ENCODE measurements around the gene GNAT2. TPM values are rescaled to one million over a fixed set of nuclear protein-coding genes. Genes with fewer than 3 reads are reported as not detected.

Gene GNAT2
- total RNA-seq, 1 experiment from 2014 or later, result not detected

DNA sequence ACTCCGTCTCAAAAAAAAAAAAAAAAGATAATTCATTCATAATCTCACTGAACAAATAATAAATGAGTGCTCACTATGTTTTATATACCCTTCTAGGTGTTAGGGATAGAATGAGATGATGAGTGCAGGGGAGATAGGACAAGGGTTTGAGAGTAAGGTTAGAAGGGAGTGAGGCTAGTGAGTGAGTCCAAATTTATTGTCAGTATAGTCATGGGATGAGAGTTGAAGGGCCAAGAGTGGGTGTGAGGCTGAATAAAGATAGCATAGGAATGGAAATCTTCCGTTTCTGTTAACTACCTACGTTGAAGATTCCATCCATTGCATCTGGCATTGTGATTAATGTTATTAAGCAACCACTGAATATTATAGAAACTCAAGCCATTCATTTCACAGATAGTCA is 54.2 kb downstream of the GNAT2 start (continued):
- no peak for TF ChIP-seq ZNF232 (CRISPR knock-in tag; IDR thresholded peaks at IDR 0.05)
- TF ChIP-seq, protein P1, sequence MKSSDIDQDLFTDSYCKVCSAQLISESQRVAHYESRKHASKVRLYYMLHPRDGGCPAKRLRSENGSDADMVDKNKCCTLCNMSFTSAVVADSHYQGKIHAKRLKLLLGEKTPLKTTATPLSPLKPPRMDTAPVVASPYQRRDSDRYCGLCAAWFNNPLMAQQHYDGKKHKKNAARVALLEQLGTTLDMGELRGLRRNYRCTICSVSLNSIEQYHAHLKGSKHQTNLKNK (CRISPR knock-in tag; IDR thresholded peaks at IDR 0.05), result no peak
- TF ChIP-seq, protein P2, sequence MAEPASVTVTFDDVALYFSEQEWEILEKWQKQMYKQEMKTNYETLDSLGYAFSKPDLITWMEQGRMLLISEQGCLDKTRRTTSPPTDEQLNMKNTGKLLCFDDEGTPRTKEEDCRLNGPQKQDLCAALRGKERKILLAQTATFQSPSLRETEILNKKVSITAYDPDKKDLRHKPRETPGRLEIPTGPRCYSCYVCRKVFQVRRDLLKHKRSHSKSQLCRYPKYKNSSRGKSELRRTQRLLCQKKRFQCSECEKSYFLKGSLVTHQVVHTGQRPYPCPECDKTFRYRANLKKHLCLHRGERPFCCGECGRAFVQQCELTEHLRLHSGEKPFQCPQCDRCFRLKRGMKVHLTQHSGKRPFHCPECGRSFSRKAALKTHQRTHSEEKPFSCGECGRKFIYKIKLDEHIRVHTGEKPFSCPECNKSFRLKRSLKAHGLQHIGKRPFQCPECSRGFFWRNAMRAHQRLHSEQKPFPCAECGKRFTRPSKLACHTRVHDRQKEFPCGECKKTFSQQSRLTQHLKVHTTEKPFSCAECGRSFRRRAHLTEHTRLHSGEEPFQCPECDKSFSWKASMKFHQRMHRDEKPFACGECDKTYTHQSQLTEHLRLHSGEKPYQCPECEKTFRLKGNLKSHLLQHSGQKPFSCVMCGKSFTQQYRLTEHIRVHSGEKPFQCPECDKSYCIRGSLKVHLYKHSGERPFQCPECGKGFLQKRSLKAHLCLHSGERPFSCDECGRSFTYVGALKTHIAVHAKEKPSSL (CRISPR knock-in tag; conservative IDR thresholded peaks at IDR 0.05), result no peak

DNA sequence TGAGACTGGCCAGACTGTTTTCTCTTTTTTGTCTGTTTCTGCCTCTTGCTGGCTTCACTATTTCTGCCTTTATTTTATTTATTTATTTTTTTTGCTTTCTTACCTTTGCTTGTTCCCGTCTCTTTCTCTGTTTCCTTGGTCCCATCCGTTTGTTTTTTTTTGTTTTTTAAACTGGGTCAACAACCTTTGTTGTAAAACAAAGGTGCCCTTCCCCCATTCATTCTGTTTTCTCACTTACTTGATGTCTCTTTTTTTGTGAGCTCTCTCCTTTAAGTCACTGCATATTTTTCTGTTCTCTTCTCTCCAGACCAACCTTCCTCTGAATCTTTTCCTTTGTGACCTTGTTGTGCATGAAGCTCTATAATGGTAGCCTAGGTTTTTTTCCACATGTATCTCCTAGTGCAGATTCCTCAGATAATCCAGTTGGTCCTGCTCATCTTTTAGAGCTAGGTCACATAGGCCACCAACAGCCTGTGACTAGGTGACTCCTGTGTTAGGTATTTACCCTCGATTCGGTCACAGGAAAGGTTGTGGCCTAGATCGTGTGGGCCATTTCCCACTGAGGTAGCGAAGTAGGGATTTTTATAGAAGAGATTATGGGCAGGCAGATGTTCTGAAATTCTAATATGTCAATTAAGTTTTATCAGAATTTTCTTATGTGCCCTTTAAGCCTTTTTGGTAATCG is 55.1 kb downstream of the GNAT2 start:
- POLR2A ChIA-PET, result interaction anchor here (0.7 to 1.4 kb wide), 5 partner anchors 16 to 505 kb away, joined by 3 to 12 read pairs (median 3); partner anchors contain the start of gene GNAI3
- H3K36me3 Mint-ChIP-seq, result no peaks in the 10 kb centered on the region
- DNase-seq (ENCODE audit: low spot score) (no peak), ATAC-seq (peak; percentile 43)
- H3K4me3 Mint-ChIP-seq, result peak overlapping the region; percentile 46
- H3K9me3 Mint-ChIP-seq, result no peaks in the 10 kb centered on the region
- peak overlapping the region; percentile 94 for H3K27ac Mint-ChIP-seq
- TF ChIP-seq NFYB (CRISPR knock-in tag; conservative IDR thresholded peaks at IDR 0.05; ENCODE audit: low read depth) (no peak), ZBTB21 (CRISPR knock-in tag; IDR thresholded peaks at IDR 0.05; ENCODE audit: borderline replicate concordance) (no peak), GABPB1 (CRISPR knock-in tag; IDR thresholded peaks at IDR 0.05) (no peak), ZNF416 (CRISPR knock-in tag; IDR thresholded peaks at IDR 0.05) (no peak)
- TF ChIP-seq, protein P3, sequence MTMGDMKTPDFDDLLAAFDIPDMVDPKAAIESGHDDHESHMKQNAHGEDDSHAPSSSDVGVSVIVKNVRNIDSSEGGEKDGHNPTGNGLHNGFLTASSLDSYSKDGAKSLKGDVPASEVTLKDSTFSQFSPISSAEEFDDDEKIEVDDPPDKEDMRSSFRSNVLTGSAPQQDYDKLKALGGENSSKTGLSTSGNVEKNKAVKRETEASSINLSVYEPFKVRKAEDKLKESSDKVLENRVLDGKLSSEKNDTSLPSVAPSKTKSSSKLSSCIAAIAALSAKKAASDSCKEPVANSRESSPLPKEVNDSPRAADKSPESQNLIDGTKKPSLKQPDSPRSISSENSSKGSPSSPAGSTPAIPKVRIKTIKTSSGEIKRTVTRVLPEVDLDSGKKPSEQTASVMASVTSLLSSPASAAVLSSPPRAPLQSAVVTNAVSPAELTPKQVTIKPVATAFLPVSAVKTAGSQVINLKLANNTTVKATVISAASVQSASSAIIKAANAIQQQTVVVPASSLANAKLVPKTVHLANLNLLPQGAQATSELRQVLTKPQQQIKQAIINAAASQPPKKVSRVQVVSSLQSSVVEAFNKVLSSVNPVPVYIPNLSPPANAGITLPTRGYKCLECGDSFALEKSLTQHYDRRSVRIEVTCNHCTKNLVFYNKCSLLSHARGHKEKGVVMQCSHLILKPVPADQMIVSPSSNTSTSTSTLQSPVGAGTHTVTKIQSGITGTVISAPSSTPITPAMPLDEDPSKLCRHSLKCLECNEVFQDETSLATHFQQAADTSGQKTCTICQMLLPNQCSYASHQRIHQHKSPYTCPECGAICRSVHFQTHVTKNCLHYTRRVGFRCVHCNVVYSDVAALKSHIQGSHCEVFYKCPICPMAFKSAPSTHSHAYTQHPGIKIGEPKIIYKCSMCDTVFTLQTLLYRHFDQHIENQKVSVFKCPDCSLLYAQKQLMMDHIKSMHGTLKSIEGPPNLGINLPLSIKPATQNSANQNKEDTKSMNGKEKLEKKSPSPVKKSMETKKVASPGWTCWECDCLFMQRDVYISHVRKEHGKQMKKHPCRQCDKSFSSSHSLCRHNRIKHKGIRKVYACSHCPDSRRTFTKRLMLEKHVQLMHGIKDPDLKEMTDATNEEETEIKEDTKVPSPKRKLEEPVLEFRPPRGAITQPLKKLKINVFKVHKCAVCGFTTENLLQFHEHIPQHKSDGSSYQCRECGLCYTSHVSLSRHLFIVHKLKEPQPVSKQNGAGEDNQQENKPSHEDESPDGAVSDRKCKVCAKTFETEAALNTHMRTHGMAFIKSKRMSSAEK (CRISPR knock-in tag; IDR thresholded peaks at IDR 0.05; ENCODE audit: borderline replicate concordance), result no peak
- peaks cover 51% of the 10 kb centered on the region for H3K4me1 Mint-ChIP-seq
- CTCF ChIA-PET, result interaction anchor here (0.6 to 2.2 kb wide), 11 partner anchors 12 to 226 kb away, joined by 3 to 17 read pairs (median 3); partner anchors contain the start of genes AMPD2, CYB561D1, GNAI3 and GNAT2
- H3K27me3 Mint-ChIP-seq (ENCODE audit: low read depth), result no peaks in the 10 kb centered on the region

DNA sequence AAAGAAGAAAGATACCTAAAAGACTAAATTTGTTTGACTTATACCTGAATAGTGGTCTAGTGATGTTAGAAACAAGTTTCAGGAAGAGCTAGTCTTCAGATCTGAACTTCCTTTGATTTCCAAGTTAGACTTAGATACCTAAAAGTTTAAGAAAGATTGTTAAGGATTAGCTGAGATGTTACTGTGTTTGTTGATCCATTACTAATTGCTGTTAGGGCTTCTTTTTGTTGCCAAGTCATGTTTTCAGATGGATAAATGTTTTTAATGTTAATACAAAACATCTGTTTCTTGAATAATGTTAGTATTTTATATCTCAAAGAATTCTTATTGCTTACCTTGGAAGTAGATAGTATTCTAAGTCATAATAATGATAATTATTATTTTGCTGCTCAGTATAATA is 59.4 kb downstream of the GNAT2 start:
- ATAC-seq (no peak), DNase-seq (ENCODE audit: low spot score) (no peak)
- no peaks in the 10 kb centered on the region for H3K27me3 Mint-ChIP-seq (ENCODE audit: low read depth)
- H3K27ac Mint-ChIP-seq, result peak overlapping the region; percentile 47
- peaks cover 4% of the 10 kb centered on the region for H3K9me3 Mint-ChIP-seq
- ChIA-PET CTCF (interaction anchor here (0.7 to 2.8 kb wide), 5 partner anchors 14 to 80 kb away, joined by 3 to 11 read pairs (median 6); no protein-coding TSS in a partner anchor), POLR2A (interaction anchor here (0.6 to 0.9 kb wide), 2 partner anchors 11 to 14 kb away, joined by 5 read pairs; partner anchors contain the start of gene GNAI3)
- H3K36me3 Mint-ChIP-seq, result peaks cover 4% of the 10 kb centered on the region; the same call in 1 of the 2 replicates
- peaks cover 40% of the 10 kb centered on the region for H3K4me1 Mint-ChIP-seq
- no peak overlapping the region for H3K4me3 Mint-ChIP-seq
- TF ChIP-seq HMGA2 (CRISPR knock-in tag; IDR thresholded peaks at IDR 0.05), result no peak
- TF ChIP-seq FOXK1 (CRISPR knock-in tag; IDR thresholded peaks at IDR 0.05), result no peak
- no peak for TF ChIP-seq ELF4 (CRISPR knock-in tag; IDR thresholded peaks at IDR 0.05; ENCODE audit: low read depth)
- TF ChIP-seq, protein P4, sequence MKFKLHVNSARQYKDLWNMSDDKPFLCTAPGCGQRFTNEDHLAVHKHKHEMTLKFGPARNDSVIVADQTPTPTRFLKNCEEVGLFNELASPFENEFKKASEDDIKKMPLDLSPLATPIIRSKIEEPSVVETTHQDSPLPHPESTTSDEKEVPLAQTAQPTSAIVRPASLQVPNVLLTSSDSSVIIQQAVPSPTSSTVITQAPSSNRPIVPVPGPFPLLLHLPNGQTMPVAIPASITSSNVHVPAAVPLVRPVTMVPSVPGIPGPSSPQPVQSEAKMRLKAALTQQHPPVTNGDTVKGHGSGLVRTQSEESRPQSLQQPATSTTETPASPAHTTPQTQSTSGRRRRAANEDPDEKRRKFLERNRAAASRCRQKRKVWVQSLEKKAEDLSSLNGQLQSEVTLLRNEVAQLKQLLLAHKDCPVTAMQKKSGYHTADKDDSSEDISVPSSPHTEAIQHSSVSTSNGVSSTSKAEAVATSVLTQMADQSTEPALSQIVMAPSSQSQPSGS (CRISPR knock-in tag; IDR thresholded peaks at IDR 0.05; ENCODE audit: borderline replicate concordance, low read depth), result no peak
- TF ChIP-seq ETV6 (CRISPR knock-in tag; IDR thresholded peaks at IDR 0.05), result no peak
- no peak for TF ChIP-seq ZNF416 (CRISPR knock-in tag; IDR thresholded peaks at IDR 0.05)
- TF ChIP-seq ZNF232 (CRISPR knock-in tag; IDR thresholded peaks at IDR 0.05), result no peak
- TF ChIP-seq, protein P5, sequence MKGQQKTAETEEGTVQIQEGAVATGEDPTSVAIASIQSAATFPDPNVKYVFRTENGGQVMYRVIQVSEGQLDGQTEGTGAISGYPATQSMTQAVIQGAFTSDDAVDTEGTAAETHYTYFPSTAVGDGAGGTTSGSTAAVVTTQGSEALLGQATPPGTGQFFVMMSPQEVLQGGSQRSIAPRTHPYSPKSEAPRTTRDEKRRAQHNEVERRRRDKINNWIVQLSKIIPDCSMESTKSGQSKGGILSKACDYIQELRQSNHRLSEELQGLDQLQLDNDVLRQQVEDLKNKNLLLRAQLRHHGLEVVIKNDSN (CRISPR knock-in tag; IDR thresholded peaks at IDR 0.05), result no peak
- TF ChIP-seq, protein P6, sequence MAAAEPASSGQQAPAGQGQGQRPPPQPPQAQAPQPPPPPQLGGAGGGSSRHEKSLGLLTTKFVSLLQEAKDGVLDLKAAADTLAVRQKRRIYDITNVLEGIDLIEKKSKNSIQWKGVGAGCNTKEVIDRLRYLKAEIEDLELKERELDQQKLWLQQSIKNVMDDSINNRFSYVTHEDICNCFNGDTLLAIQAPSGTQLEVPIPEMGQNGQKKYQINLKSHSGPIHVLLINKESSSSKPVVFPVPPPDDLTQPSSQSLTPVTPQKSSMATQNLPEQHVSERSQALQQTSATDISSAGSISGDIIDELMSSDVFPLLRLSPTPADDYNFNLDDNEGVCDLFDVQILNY (CRISPR knock-in tag; IDR thresholded peaks at IDR 0.05), result no peak
- TF ChIP-seq, protein P3 (CRISPR knock-in tag; IDR thresholded peaks at IDR 0.05; ENCODE audit: borderline replicate concordance), result no peak
- no peak for TF ChIP-seq OVOL2 (CRISPR knock-in tag; IDR thresholded peaks at IDR 0.05; ENCODE audit: borderline replicate concordance)

Measured in WTC11 (cell line).